OCI-LY7 (cell line): ENCODE measurements around the gene ARV1. TPM values are rescaled to one million over a fixed set of nuclear protein-coding genes. Genes with fewer than 3 reads are reported as not detected.

Experiments used
- BruUV-seq: library from RNA; stranded (reverse); fragments of 400-500 nt; replicated peaks from 2 replicates; lab custom pipeline; 2021; lab: Mats Ljungman, UMichigan
- CTCF ChIA-PET: fragments of 300-600 bp; sonication (Branson Sonifier 250); formaldehyde crosslinking; loops from one replicate; lab custom pipeline; 2022; ENCODE audit warnings: antibody characterized with exemption; ENCODE audit not compliant: unreplicated experiment; lab: Charles Lee
- POLR2A ChIA-PET: fragments of 300-600 bp; sonication (Branson Sonifier 250); formaldehyde crosslinking; loops from one replicate; lab custom pipeline; 2022; ENCODE audit warnings: antibody characterized with exemption; lab: Charles Lee
- DNase-seq: peaks from one replicate; pipeline ENCODE4 v3.0.0-alpha.2; 2015; ENCODE audit warnings: low spot score
- H2AFZ ChIP-seq: fragments of 200-600 bp; sonication (generic), shearing (Covaris generic); 2 replicates; pipeline ENCODE4 v1.6.1; 2014; ENCODE audit warnings: mild to moderate bottlenecking, antibody characterized with exemption, low read length, moderate library complexity
- H3K27ac ChIP-seq: fragments of 200-600 bp; sonication (generic); 2 replicates; pipeline ENCODE4 v1.5.1; 2014; ENCODE audit warnings: mixed run types, low read depth, mild to moderate bottlenecking, moderate library complexity, low read length, inconsistent platforms; ENCODE audit not compliant: poor library complexity, severe bottlenecking
- H3K36me3 ChIP-seq: fragments of 200-600 bp; sonication (generic); 2 replicates; pipeline ENCODE4 v1.6.1; 2014; ENCODE audit warnings: mild to moderate bottlenecking, antibody characterized with exemption, low read length, moderate library complexity, mixed read lengths; ENCODE audit not compliant: insufficient read depth
- H3K4me1 ChIP-seq: fragments of 200-600 bp; sonication (generic); 2 replicates; pipeline ENCODE4 v1.5.1; 2014; ENCODE audit warnings: mild to moderate bottlenecking, low read length; ENCODE audit not compliant: insufficient read depth, poor library complexity, severe bottlenecking
- H3K4me2 ChIP-seq: fragments of 200-600 bp; sonication (generic); 2 replicates; pipeline ENCODE4 v1.6.1; 2014; ENCODE audit warnings: mild to moderate bottlenecking, low read length
- H3K4me3 ChIP-seq: fragments of 200-600 bp; sonication (generic); 2 replicates; pipeline ENCODE4 v1.5.1; 2014; ENCODE audit warnings: mild to moderate bottlenecking, low read depth, low read length; ENCODE audit not compliant: poor library complexity, severe bottlenecking
- H3K79me2 ChIP-seq: fragments of 200-600 bp; sonication (generic); 2 replicates; pipeline ENCODE4 v1.6.1; 2016; ENCODE audit warnings: low read depth, mild to moderate bottlenecking, low read length, moderate library complexity, mixed read lengths; ENCODE audit not compliant: insufficient read depth
- H3K9me2 ChIP-seq: fragments of 200-600 bp; sonication (generic); 2 replicates; pipeline ENCODE4 v1.6.1; 2016; ENCODE audit warnings: mild to moderate bottlenecking, low read length, mixed read lengths; ENCODE audit not compliant: insufficient read depth
- H3K9me3 ChIP-seq: fragments of 200-600 bp; sonication (generic); 2 replicates; pipeline ENCODE4 v1.6.1; 2014; ENCODE audit warnings: mild to moderate bottlenecking, mixed run types, low read length, mixed read lengths
- H4K20me1 ChIP-seq: fragments of 200-600 bp; sonication (generic); 2 replicates; pipeline ENCODE4 v1.6.1; 2014; ENCODE audit warnings: mild to moderate bottlenecking, antibody characterized with exemption, low read length, moderate library complexity, mixed read lengths; ENCODE audit not compliant: insufficient read depth
- EZH2phosphoT487 ChIP-seq: fragments of 200-600 bp; sonication (generic); IDR thresholded peaks from 2 replicates; pipeline ENCODE4 v1.6.1; 2018; ENCODE audit warnings: low read depth, borderline replicate concordance, mild to moderate bottlenecking, mixed run types, antibody characterized with exemption, low read length, moderate library complexity, mixed read lengths
- intact Hi-C: fragments of 100-400 bp; cut with micrococcal nuclease; formaldehyde crosslinking; loops from one replicate; pipeline ENCODE4 v1.10.0; 2022; ENCODE audit not compliant: unreplicated experiment
- total RNA-seq, 2 experiments: library from RNA; depleted of rRNA in 1 of 2; stranded (reverse); fragments of >200 nt in 1 of 2; shearing (Covaris generic) in 1 of 2; gene quantifications; 2 replicates each; pipeline ENCODE4 v1.2.3, GENCODE V29; 2014 to 2022
- TF ChIP-seq, protein P1 (sequence below): fragments of 200-600 bp; sonication (generic); conservative IDR thresholded peaks from 2 replicates; pipeline ENCODE4 v1.5.1; 2014; ENCODE audit warnings: mild to moderate bottlenecking, antibody characterized with exemption, low read length, moderate library complexity, mixed read lengths

Gene ARV1
- total RNA-seq, 2 experiments from 2014 or later: 15.1 to 21.2 TPM

DNA sequence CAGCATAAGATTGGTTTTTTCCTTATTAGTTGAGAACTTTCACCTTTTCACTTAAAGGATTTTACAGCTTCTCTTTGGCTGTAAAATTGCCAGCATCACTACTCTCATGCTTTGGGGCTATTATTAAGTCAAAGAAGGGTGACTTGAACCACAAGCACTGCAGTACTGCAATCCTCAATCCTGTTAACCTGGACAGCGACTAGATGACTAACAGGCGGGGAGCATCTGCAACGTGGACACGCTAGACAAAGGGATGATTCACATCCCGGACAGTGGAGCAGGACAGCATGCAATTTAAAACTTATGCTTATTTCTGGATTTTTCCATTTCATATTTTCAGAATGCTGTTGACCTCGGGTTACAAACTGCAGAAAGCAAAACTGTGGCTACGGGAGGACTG, 8.1 kb downstream of the ARV1 start:
- Histone ChIP-seq H2AFZ (no peak overlapping the region), H3K27ac (no peak overlapping the region), H3K36me3 (peaks cover 26% of the 10 kb centered on the region), H3K9me3 (no peaks in the 10 kb centered on the region), H4K20me1 (no peaks in the 10 kb centered on the region; the same call in 1 of the 2 replicates), H3K9me2 (no peaks in the 10 kb centered on the region), H3K4me3 (no peak overlapping the region), H3K4me1 (peaks cover 4% of the 10 kb centered on the region), H3K79me2 (no peaks in the 10 kb centered on the region; the same call in 1 of the 2 replicates), H3K4me2 (no peak overlapping the region)
- POLR2A ChIA-PET: interaction anchor here (1.0 kb wide), 1 partner anchor 36 kb away, joined by 4 read pairs; no protein-coding TSS in a partner anchor
- intact Hi-C loops: no loop called here
- CTCF ChIA-PET: no interaction called here
- no TSS peak for BruUV-seq
- no peak for TF ChIP-seq EZH2phosphoT487
- TF ChIP-seq, protein P1, sequence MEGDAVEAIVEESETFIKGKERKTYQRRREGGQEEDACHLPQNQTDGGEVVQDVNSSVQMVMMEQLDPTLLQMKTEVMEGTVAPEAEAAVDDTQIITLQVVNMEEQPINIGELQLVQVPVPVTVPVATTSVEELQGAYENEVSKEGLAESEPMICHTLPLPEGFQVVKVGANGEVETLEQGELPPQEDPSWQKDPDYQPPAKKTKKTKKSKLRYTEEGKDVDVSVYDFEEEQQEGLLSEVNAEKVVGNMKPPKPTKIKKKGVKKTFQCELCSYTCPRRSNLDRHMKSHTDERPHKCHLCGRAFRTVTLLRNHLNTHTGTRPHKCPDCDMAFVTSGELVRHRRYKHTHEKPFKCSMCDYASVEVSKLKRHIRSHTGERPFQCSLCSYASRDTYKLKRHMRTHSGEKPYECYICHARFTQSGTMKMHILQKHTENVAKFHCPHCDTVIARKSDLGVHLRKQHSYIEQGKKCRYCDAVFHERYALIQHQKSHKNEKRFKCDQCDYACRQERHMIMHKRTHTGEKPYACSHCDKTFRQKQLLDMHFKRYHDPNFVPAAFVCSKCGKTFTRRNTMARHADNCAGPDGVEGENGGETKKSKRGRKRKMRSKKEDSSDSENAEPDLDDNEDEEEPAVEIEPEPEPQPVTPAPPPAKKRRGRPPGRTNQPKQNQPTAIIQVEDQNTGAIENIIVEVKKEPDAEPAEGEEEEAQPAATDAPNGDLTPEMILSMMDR: no peak
- no peak for DNase-seq

DNA sequence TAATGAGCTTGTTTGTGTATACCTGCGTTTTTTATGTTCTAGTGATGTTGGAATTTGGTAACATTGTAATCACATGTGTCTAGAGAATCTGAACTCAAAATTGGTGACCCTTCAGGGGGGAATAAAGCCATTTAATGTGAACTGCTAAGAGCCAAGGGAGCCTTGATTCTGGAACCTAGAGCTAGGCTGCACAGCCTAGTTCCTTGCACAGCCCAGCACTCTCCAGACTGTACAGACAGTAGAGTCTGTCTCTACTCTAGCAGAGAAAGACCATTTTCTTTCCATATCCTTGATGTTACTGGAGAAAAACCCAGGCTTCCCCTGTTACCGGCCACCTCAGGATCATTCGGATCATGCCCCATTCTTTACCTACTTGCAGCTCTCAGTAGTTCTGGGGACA, 8.6 kb downstream of the ARV1 start:
- ChIA-PET CTCF (no interaction called here), POLR2A (interaction anchor here (0.6 to 1.0 kb wide), 2 partner anchors 36 to 1979 kb away, joined by 3 to 4 read pairs; no protein-coding TSS in a partner anchor)
- DNase-seq: no peak
- Histone ChIP-seq H3K27ac (no peak overlapping the region), H3K4me1 (peaks cover 4% of the 10 kb centered on the region), H3K9me3 (no peaks in the 10 kb centered on the region), H3K36me3 (peaks cover 29% of the 10 kb centered on the region), H4K20me1 (no peaks in the 10 kb centered on the region; the same call in 1 of the 2 replicates), H3K4me3 (no peak overlapping the region), H3K79me2 (no peaks in the 10 kb centered on the region; the same call in 1 of the 2 replicates), H2AFZ (no peak overlapping the region), H3K4me2 (no peak overlapping the region), H3K9me2 (no peaks in the 10 kb centered on the region)
- TF ChIP-seq EZH2phosphoT487: no peak
- no TSS peak for BruUV-seq
- intact Hi-C loops: no loop called here

DNA sequence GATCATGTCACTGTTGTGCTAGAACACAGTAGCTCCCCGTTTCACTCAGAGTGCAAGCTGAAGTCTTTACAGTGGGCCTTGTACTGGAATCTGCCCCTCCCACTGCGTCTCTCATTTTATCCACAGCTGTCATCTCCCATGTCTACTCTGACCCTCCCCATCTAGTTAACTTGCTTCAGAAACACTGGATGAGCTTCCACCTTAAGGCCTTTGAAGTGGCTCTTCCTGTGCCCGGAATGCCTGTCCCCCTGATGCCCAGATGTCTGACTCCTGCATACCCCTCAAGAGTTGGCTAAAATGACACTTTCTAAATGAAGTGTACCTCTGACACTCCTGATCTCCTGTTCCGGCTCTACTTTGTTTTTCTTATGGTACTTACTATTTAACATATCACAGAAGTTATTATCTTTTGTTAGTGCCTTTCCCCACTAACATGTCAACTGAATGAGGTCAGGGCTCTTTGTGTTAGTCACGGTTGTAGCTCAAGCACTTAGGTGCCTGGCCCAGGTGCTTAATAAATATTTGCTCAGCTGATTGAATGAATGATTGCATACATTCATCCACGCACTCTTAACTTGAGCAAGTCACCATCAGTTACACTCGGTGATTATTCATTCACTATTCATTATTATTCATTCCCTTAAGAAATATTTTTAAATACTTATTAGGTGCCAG, 13.3 kb downstream of the ARV1 start:
- BruUV-seq: no TSS peak

More for the DNA sequence above, 13.3 kb downstream of the ARV1 start:
- Histone ChIP-seq H3K79me2 (no peaks in the 10 kb centered on the region; the same call in 1 of the 2 replicates), H3K36me3 (peaks cover 52% of the 10 kb centered on the region), H2AFZ (no peak overlapping the region), H3K27ac (no peak overlapping the region), H3K4me1 (no peaks in the 10 kb centered on the region), H4K20me1 (no peaks in the 10 kb centered on the region), H3K4me2 (no peak overlapping the region), H3K9me3 (no peaks in the 10 kb centered on the region), H3K9me2 (no peaks in the 10 kb centered on the region), H3K4me3 (no peak overlapping the region)
- ChIA-PET CTCF (no interaction called here), POLR2A (interaction anchor here (0.5 to 0.7 kb wide), 3 partner anchors 865 to 1220 kb away, joined by 4 to 5 read pairs (median 4); no protein-coding TSS in a partner anchor)
- TF ChIP-seq, protein P1: no peak
- no peak for TF ChIP-seq EZH2phosphoT487
- intact Hi-C loops: no loop called here
- no peak for DNase-seq
